ENCODE results near the gene FBLN5. TPM values are rescaled to one million over a fixed set of nuclear protein-coding genes. Genes with fewer than 3 reads are reported as not detected.

The FBLN5 gene
- total RNA-seq, 1 experiment from 2014 or later, result 3.3 TPM

DNA sequence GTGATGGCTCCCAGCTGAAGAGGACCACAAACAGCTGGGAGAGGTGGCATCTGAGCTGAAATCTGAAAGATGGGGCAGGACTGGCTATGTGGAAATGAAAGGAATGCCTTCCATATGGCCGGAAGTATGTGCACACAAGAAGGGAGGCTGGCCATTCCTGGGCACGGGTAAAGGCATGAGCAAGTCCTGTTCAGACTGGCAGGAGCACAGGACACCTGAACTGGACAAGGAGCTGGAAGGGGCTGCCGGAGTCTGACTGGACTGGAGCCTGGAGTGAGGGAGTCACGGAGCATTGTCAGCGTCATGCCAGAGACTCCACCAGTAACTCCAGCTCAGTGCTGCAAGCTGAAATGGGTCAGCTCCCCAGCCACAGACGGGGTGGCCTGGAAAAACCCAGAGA, 68.3 kb downstream of the FBLN5 start:
- DNase-seq (ENCODE audit: low read depth, low spot score) (no peak), ATAC-seq (no peak)
- Histone ChIP-seq H4K20me1 (ENCODE audit: insufficient read depth) (no peaks in the 10 kb centered on the region), H3K9ac (ENCODE audit: low read length) (no peak overlapping the region), H3K79me2 (ENCODE audit: insufficient read depth, low read length) (no peaks in the 10 kb centered on the region), H3K36me3 (ENCODE audit: control insufficient read depth in 1 of 2, insufficient read depth in 2 of 2, low read length in 2 of 2) (no peaks in the 10 kb centered on the region), H3K4me1 (ENCODE audit: control insufficient read depth in 1 of 2, insufficient read depth in 2 of 2, low read length in 2 of 2) (peaks cover 0 to 7% of the 10 kb centered on the region in 2 experiments; a peak in 1 of 4 replicates), H3K9me3 (ENCODE audit: control insufficient read depth in 1 of 2, insufficient read depth in 1 of 2, low read depth in 1 of 2, low read length in 2 of 2) (no peaks in the 10 kb centered on the region), H3K4me3 (replicated peaks in 1 of 2; ENCODE audit: low read depth in 1 of 2, low read length in 2 of 2) (no peak overlapping the region), H2AFZ (ENCODE audit: low read depth, low read length, poor library complexity, severe bottlenecking) (no peak overlapping the region), H3K27me3 (ENCODE audit: insufficient read depth, low read length) (no peaks in the 10 kb centered on the region), H3K27ac (ENCODE audit: low read depth, low read length) (no peak overlapping the region), H3K9me2 (ENCODE audit: insufficient read depth) (no peaks in the 10 kb centered on the region), H3K4me2 (ENCODE audit: low read length) (no peak overlapping the region)
- ChIA-PET CTCF (no interaction called here), RAD21 (ENCODE audit: low non-redundant PET in 1 of 2, low total read pairs in 2 of 2, uncharacterized antibody in 2 of 2, unreplicated experiment in 2 of 2) (no interaction called here), POLR2A (no interaction called here)
- TF ChIP-seq CEBPB (IDR thresholded peaks at IDR 0.05; ENCODE audit: low read depth), result no peak
- no peak for TF ChIP-seq JUND (IDR thresholded peaks at IDR 0.05)
- no peak for TF ChIP-seq SP1 (IDR thresholded peaks at IDR 0.05; ENCODE audit: low read depth)
- TF ChIP-seq EZH2phosphoT487 (IDR thresholded peaks at IDR 0.05; ENCODE audit: borderline replicate concordance), result no peak
- no peak for TF ChIP-seq POLR2A (IDR thresholded peaks at IDR 0.05; ENCODE audit: borderline replicate concordance, extremely low read depth, insufficient read depth, insufficient read length)
- no peak for TF ChIP-seq POLR2AphosphoS5 (IDR thresholded peaks at IDR 0.05; ENCODE audit: low read depth, low read length)
- no peak for TF ChIP-seq SRF (IDR thresholded peaks at IDR 0.05; ENCODE audit: low read depth)
- TF ChIP-seq RAD21 (IDR thresholded peaks at IDR 0.05; ENCODE audit: low read depth), result no peak
- TF ChIP-seq ZFX (IDR thresholded peaks at IDR 0.05), result no peak
- TF ChIP-seq TCF7L2 (IDR thresholded peaks at IDR 0.05; ENCODE audit: borderline replicate concordance, extremely low read depth, insufficient read depth, insufficient read length), result no peak
- TF ChIP-seq ELF1 (IDR thresholded peaks at IDR 0.05; ENCODE audit: borderline replicate concordance, low read depth), result no peak
- no peak for TF ChIP-seq SIN3A (IDR thresholded peaks at IDR 0.05; ENCODE audit: low read depth)
- BruUV-seq (replicated peaks), result no TSS peak
- intact Hi-C loops (cut with micrococcal nuclease), result no loop called here

DNA sequence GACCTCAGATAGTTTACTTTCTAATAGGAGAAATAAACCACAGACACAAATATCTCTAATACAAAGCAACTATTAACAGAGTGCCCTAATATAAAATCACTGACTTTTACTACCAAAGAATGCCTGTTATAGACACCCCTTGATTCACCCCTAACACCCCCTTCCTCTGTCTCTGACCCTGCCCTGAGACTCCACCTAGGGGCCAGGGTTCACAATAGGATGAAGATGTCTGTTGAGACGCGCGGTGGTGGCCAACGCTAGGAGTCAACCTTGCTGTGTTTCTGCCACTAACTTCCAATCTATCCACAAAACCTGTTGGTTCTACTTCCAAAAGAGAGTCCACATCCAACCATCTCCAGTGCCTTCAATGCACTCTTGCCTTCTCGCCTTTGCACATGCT, 69.2 kb downstream of the FBLN5 start:
- Histone ChIP-seq H3K9ac (ENCODE audit: low read length) (no peak overlapping the region), H3K4me2 (ENCODE audit: low read length) (no peak overlapping the region), H3K36me3 (ENCODE audit: control insufficient read depth in 1 of 2, insufficient read depth in 2 of 2, low read length in 2 of 2) (no peaks in the 10 kb centered on the region), H3K9me3 (ENCODE audit: control insufficient read depth in 1 of 2, insufficient read depth in 1 of 2, low read depth in 1 of 2, low read length in 2 of 2) (no peaks in the 10 kb centered on the region), H3K79me2 (ENCODE audit: insufficient read depth, low read length) (no peaks in the 10 kb centered on the region), H3K9me2 (ENCODE audit: insufficient read depth) (no peaks in the 10 kb centered on the region), H3K27me3 (ENCODE audit: insufficient read depth, low read length) (no peaks in the 10 kb centered on the region), H2AFZ (ENCODE audit: low read depth, low read length, poor library complexity, severe bottlenecking) (no peak overlapping the region), H3K27ac (ENCODE audit: low read depth, low read length) (no peak overlapping the region), H3K4me3 (replicated peaks in 1 of 2; ENCODE audit: low read depth in 1 of 2, low read length in 2 of 2) (no peak overlapping the region), H3K4me1 (ENCODE audit: control insufficient read depth in 1 of 2, insufficient read depth in 2 of 2, low read length in 2 of 2) (peaks cover 0 to 7% of the 10 kb centered on the region in 2 experiments; a peak in 1 of 4 replicates), H4K20me1 (ENCODE audit: insufficient read depth) (no peaks in the 10 kb centered on the region)
- POLR2A ChIA-PET, result no interaction called here
- RAD21 ChIA-PET (ENCODE audit: low non-redundant PET in 1 of 2, low total read pairs in 2 of 2, uncharacterized antibody in 2 of 2, unreplicated experiment in 2 of 2), result no interaction called here
- DNase-seq (ENCODE audit: low read depth, low spot score) (no peak), ATAC-seq (no peak)
- intact Hi-C loops (cut with micrococcal nuclease), result no loop called here
- CTCF ChIA-PET, result no interaction called here
- BruUV-seq (replicated peaks), result no TSS peak
- TF ChIP-seq RAD21 (IDR thresholded peaks at IDR 0.05; ENCODE audit: low read depth), result 0 out of 2 replicates have a peak, but pooled peaks have one; percentile 6
- TF ChIP-seq ELF1 (IDR thresholded peaks at IDR 0.05; ENCODE audit: borderline replicate concordance, low read depth), result no peak
